K562 (cell line): Measurements from ENCODE around the gene SDSL.

ENCODE experiments used
- BACH1 ChIP-seq: fragments of 200-800 bp; sonication (Bioruptor generic); IDR thresholded peaks from 2 replicates; pipeline ENCODE4 v1.6.1; 2016; ENCODE audit warnings: missing genetic modification characterization, missing compliant biosample characterization
- CBFB ChIP-seq: sonication (generic); formaldehyde crosslinking; IDR thresholded peaks from 2 replicates; pipeline ENCODE4 v1.4.0; 2020; ENCODE audit warnings: mild to moderate bottlenecking, missing genetic modification reagents
- CTCF ChIP-seq, 3 experiments: IDR thresholded peaks in 2 of 3; conservative IDR thresholded peaks in 1 of 3; 2 replicates each; pipeline ENCODE4 v1.5.1; 2011 to 2012; ENCODE audit warnings: low read length in 3 of 3, mild to moderate bottlenecking in 3 of 3, control low read depth in 2 of 3, improper control_type of control experiment in 1 of 3, inconsistent platforms in 1 of 3, low read depth in 1 of 3, mixed read lengths in 1 of 3, moderate library complexity in 1 of 3; ENCODE audit not compliant: insufficient read depth in 2 of 3
- EZH2 ChIP-seq: IDR thresholded peaks from 2 replicates; pipeline ENCODE4 v1.6.1; 2012; ENCODE audit warnings: low read depth, mild to moderate bottlenecking, inconsistent platforms, low read length, borderline replicate concordance
- GABPA ChIP-seq: fragments of 200-800 bp; sonication (Bioruptor generic); conservative IDR thresholded peaks from 2 replicates; pipeline ENCODE4 v1.6.1; 2016; ENCODE audit warnings: low read depth, missing genetic modification characterization, missing compliant biosample characterization
- MXI1 ChIP-seq: IDR thresholded peaks from 2 replicates; pipeline ENCODE4 v1.6.1; 2011; ENCODE audit warnings: low read depth, mild to moderate bottlenecking, improper control_type of control experiment, low read length
- PREB ChIP-seq: sonication (generic); formaldehyde crosslinking; IDR thresholded peaks from 2 replicates; pipeline ENCODE4 v1.8.1; 2023; ENCODE audit warnings: mild to moderate bottlenecking, missing genetic modification reagents
- SP1 ChIP-seq: sonication (generic); formaldehyde crosslinking; IDR thresholded peaks from 2 replicates; pipeline ENCODE4 v1.8.1; 2022; ENCODE audit warnings: mild to moderate bottlenecking, missing genetic modification reagents
- ZBTB8A ChIP-seq: fragments of 450-650 bp; IDR thresholded peaks from 2 replicates; pipeline ENCODE4 v1.6.1; 2018; ENCODE audit warnings: mild to moderate bottlenecking, moderate library complexity; ENCODE audit not compliant: partially characterized antibody
- TF ChIP-seq, protein P1 (sequence below): IDR thresholded peaks from 3 replicates; pipeline ENCODE4 v1.6.1; 2011; ENCODE audit warnings: borderline replicate concordance, mild to moderate bottlenecking, moderate library complexity; ENCODE audit not compliant: insufficient read length; ENCODE audit errors: extremely low read depth
- TF ChIP-seq, protein P2 (sequence below): fragments of 250-450 bp; sonication (Bioruptor Pico); IDR thresholded peaks from 2 replicates; pipeline ENCODE4 v1.4.0; 2020; ENCODE audit warnings: mild to moderate bottlenecking

- TF ChIP-seq SP1 (CRISPR knock-in tag), result no peak
- TF ChIP-seq, protein P1, sequence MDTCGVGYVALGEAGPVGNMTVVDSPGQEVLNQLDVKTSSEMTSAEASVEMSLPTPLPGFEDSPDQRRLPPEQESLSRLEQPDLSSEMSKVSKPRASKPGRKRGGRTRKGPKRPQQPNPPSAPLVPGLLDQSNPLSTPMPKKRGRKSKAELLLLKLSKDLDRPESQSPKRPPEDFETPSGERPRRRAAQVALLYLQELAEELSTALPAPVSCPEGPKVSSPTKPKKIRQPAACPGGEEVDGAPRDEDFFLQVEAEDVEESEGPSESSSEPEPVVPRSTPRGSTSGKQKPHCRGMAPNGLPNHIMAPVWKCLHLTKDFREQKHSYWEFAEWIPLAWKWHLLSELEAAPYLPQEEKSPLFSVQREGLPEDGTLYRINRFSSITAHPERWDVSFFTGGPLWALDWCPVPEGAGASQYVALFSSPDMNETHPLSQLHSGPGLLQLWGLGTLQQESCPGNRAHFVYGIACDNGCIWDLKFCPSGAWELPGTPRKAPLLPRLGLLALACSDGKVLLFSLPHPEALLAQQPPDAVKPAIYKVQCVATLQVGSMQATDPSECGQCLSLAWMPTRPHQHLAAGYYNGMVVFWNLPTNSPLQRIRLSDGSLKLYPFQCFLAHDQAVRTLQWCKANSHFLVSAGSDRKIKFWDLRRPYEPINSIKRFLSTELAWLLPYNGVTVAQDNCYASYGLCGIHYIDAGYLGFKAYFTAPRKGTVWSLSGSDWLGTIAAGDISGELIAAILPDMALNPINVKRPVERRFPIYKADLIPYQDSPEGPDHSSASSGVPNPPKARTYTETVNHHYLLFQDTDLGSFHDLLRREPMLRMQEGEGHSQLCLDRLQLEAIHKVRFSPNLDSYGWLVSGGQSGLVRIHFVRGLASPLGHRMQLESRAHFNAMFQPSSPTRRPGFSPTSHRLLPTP, result no peak
- no peak for TF ChIP-seq GABPA (tag)
- no peak for TF ChIP-seq CBFB (CRISPR knock-in tag)
- TF ChIP-seq PREB (CRISPR knock-in tag), result no peak
- no peak for TF ChIP-seq BACH1 (tag)
- no peak for TF ChIP-seq CTCF (IDR thresholded peaks at IDR 0.05 in 2 of 3, conservative IDR thresholded peaks at IDR 0.05 in 1 of 3; ENCODE audit: insufficient read depth in 2 of 3, low read depth in 1 of 3, low read length in 3 of 3)
- TF ChIP-seq, protein P2, sequence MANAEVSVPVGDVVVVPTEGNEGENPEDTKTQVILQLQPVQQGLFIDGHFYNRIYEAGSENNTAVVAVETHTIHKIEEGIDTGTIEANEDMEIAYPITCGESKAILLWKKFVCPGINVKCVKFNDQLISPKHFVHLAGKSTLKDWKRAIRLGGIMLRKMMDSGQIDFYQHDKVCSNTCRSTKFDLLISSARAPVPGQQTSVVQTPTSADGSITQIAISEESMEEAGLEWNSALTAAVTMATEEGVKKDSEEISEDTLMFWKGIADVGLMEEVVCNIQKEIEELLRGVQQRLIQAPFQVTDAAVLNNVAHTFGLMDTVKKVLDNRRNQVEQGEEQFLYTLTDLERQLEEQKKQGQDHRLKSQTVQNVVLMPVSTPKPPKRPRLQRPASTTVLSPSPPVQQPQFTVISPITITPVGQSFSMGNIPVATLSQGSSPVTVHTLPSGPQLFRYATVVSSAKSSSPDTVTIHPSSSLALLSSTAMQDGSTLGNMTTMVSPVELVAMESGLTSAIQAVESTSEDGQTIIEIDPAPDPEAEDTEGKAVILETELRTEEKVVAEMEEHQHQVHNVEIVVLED, result no peak
- no peak for TF ChIP-seq EZH2
- no peak for TF ChIP-seq MXI1
- TF ChIP-seq ZBTB8A, result no peak
Measured at GRCh38 chr12:113475451-113476175, 53.4 kb downstream of the SDSL start.
